ENCODE results near the gene MUC20.
"Not testable (repeated sequence)": the region's sequence is repeated elsewhere in the genome, so short reads cannot be mapped to it uniquely, and the experiment has no call there.

MUC20 gene

DNA sequence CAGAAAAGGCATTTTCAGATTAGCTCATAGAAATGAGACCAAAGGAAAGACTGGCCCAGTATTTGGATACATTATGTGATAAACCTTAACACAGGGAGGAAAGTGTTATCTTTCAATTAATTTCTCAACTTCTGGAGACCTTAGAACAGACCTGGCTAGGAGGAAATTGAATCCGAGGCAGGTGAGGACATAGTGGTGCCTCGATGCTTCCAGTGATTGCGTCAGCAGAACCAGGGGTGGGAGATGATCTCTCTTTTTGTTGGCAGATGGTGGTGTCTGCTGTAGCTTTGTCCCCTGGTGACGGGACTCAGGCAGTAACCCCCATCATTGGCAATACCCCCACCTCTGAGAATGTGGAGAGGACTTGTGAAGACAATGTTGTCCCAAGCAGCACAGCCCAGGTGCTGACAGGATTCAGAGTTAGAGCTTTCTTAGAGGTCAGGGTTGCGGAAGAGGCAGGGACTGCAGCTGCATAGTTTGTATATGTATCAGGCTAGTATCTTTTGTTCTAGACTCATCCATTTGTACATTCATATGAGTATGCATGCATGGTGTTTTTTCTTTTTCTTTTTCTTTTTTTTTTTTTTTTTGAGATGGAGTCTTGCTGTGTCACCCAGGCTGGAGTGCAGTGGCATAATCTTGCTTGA is 27.9 kb upstream of the MUC20 start:
- no peaks in the 10 kb centered on the region for H3K9me3 ChIP-seq (ENCODE audit: insufficient read depth, low read length)
- H3K36me3 ChIP-seq (ENCODE audit: insufficient read depth, insufficient read length, low read length), result peaks cover 60% of the 10 kb centered on the region
- TF ChIP-seq YY1 (IDR thresholded peaks at IDR 0.05; ENCODE audit: insufficient read depth, insufficient read length) (no peak), SUZ12 (IDR thresholded peaks at IDR 0.05; ENCODE audit: extremely low read depth, insufficient read depth, insufficient read length) (no peak), ZNF274 (IDR thresholded peaks at IDR 0.05; ENCODE audit: low read depth, low read length) (no peak)
- peaks cover 11% of the 10 kb centered on the region for H3K4me1 ChIP-seq (ENCODE audit: insufficient read depth, insufficient read length)
- no peak for DNase-seq (ENCODE audit: low read depth, low spot score)
- H3K4me3 ChIP-seq (ENCODE audit: insufficient read length, low read depth), result no peak overlapping the region
- H3K9ac ChIP-seq (ENCODE audit: insufficient read length, low read depth), result no peak overlapping the region
- H3K27me3 ChIP-seq (ENCODE audit: insufficient read depth, insufficient read length), result no peaks in the 10 kb centered on the region

GRCh38 chr3:195693428-195694216 is 27.2 kb upstream of the MUC20 start:
- Histone ChIP-seq H3K4me3 (ENCODE audit: insufficient read length, low read depth) (no peak overlapping the region), H3K36me3 (ENCODE audit: insufficient read depth, insufficient read length, low read length) (peaks cover 58% of the 10 kb centered on the region), H3K9me3 (ENCODE audit: insufficient read depth, low read length) (no peaks in the 10 kb centered on the region), H3K9ac (ENCODE audit: insufficient read length, low read depth) (no peak overlapping the region), H3K4me1 (ENCODE audit: insufficient read depth, insufficient read length) (peaks cover 15% of the 10 kb centered on the region), H3K27me3 (ENCODE audit: insufficient read depth, insufficient read length) (no peaks in the 10 kb centered on the region)
- no peak for TF ChIP-seq ZNF274 (IDR thresholded peaks at IDR 0.05; ENCODE audit: low read depth, low read length)
- no peak for TF ChIP-seq YY1 (IDR thresholded peaks at IDR 0.05; ENCODE audit: insufficient read depth, insufficient read length)
- TF ChIP-seq SUZ12 (IDR thresholded peaks at IDR 0.05; ENCODE audit: extremely low read depth, insufficient read depth, insufficient read length), result no peak
- DNase-seq (ENCODE audit: low read depth, low spot score), result no peak

- H3K36me3 ChIP-seq (ENCODE audit: insufficient read depth, insufficient read length, low read length), result peaks cover 51% of the 10 kb centered on the region
- H3K4me3 ChIP-seq (ENCODE audit: insufficient read length, low read depth); H3K9ac ChIP-seq (ENCODE audit: insufficient read length, low read depth); DNase-seq (ENCODE audit: low read depth, low spot score); H3K27me3 ChIP-seq (ENCODE audit: insufficient read depth, insufficient read length); H3K9me3 ChIP-seq (ENCODE audit: insufficient read depth, low read length): not testable (repeated sequence)
- H3K4me1 ChIP-seq (ENCODE audit: insufficient read depth, insufficient read length), result peaks cover 15% of the 10 kb centered on the region
Observed at GRCh38 chr3:195694217-195695076, 26.3 kb upstream of the MUC20 start.

- Histone ChIP-seq H3K4me3 (ENCODE audit: insufficient read length, low read depth) (no peak overlapping the region), H3K36me3 (ENCODE audit: insufficient read depth, insufficient read length, low read length) (peaks cover 46% of the 10 kb centered on the region), H3K4me1 (ENCODE audit: insufficient read depth, insufficient read length) (peaks cover 17% of the 10 kb centered on the region), H3K9ac (ENCODE audit: insufficient read length, low read depth) (peak overlapping the region; percentile 47), H3K27me3 (ENCODE audit: insufficient read depth, insufficient read length) (no peaks in the 10 kb centered on the region), H3K9me3 (ENCODE audit: insufficient read depth, low read length) (no peaks in the 10 kb centered on the region)
- no peak for DNase-seq (ENCODE audit: low read depth, low spot score)
- TF ChIP-seq ZNF274 (IDR thresholded peaks at IDR 0.05; ENCODE audit: low read depth, low read length) (no peak), YY1 (IDR thresholded peaks at IDR 0.05; ENCODE audit: insufficient read depth, insufficient read length) (no peak), SUZ12 (IDR thresholded peaks at IDR 0.05; ENCODE audit: extremely low read depth, insufficient read depth, insufficient read length) (no peak)
Observed at GRCh38 chr3:195696632-195697278, 24.0 kb upstream of the MUC20 start.

GRCh38 chr3:195697582-195698324 is 23.0 kb upstream of the MUC20 start:
- H3K4me3 ChIP-seq (ENCODE audit: insufficient read length, low read depth), result no peak overlapping the region
- H3K27me3 ChIP-seq (ENCODE audit: insufficient read depth, insufficient read length), result no peaks in the 10 kb centered on the region
- H3K4me1 ChIP-seq (ENCODE audit: insufficient read depth, insufficient read length), result peaks cover 17% of the 10 kb centered on the region
- TF ChIP-seq SUZ12 (IDR thresholded peaks at IDR 0.05; ENCODE audit: extremely low read depth, insufficient read depth, insufficient read length), result no peak
- TF ChIP-seq ZNF274 (IDR thresholded peaks at IDR 0.05; ENCODE audit: low read depth, low read length), result no peak
- no peak for TF ChIP-seq YY1 (IDR thresholded peaks at IDR 0.05; ENCODE audit: insufficient read depth, insufficient read length)
- peak; percentile 87 for DNase-seq (ENCODE audit: low read depth, low spot score)
- H3K9me3 ChIP-seq (ENCODE audit: insufficient read depth, low read length), result no peaks in the 10 kb centered on the region
- H3K9ac ChIP-seq (ENCODE audit: insufficient read length, low read depth), result peak overlapping the region; percentile 12
- H3K36me3 ChIP-seq (ENCODE audit: insufficient read depth, insufficient read length, low read length), result peaks cover 36% of the 10 kb centered on the region

- no peak for DNase-seq (ENCODE audit: low read depth, low spot score)
- Histone ChIP-seq H3K4me3 (ENCODE audit: insufficient read length, low read depth) (no peak overlapping the region), H3K9me3 (ENCODE audit: insufficient read depth, low read length) (no peaks in the 10 kb centered on the region), H3K27me3 (ENCODE audit: insufficient read depth, insufficient read length) (peaks cover 2% of the 10 kb centered on the region), H3K9ac (ENCODE audit: insufficient read length, low read depth) (no peak overlapping the region), H3K36me3 (ENCODE audit: insufficient read depth, insufficient read length, low read length) (peaks cover 31% of the 10 kb centered on the region), H3K4me1 (ENCODE audit: insufficient read depth, insufficient read length) (peaks cover 17% of the 10 kb centered on the region)
- TF ChIP-seq YY1 (IDR thresholded peaks at IDR 0.05; ENCODE audit: insufficient read depth, insufficient read length) (no peak), ZNF274 (IDR thresholded peaks at IDR 0.05; ENCODE audit: low read depth, low read length) (no peak), SUZ12 (IDR thresholded peaks at IDR 0.05; ENCODE audit: extremely low read depth, insufficient read depth, insufficient read length) (no peak)
Observed at GRCh38 chr3:195698325-195698646, 22.5 kb upstream of the MUC20 start.

Data from NT2/D1 (cell line).